ENCODE results near the gene OPRL1.
"Not testable (repeated sequence)": the region's sequence is repeated elsewhere in the genome, so short reads cannot be mapped to it uniquely, and the experiment has no call there.

The OPRL1 gene

GRCh38 chr20:64086801-64087200, 6.9 kb downstream of the OPRL1 start:
- DNase-seq (ENCODE audit: low read depth): no peak

- not testable (repeated sequence) for DNase-seq (ENCODE audit: low read depth)
Measured at GRCh38 chr20:64087226-64087825, 7.4 kb downstream of the OPRL1 start.

- DNase-seq (ENCODE audit: low read depth): not testable (repeated sequence)
Measured at GRCh38 chr20:64088586-64088985, 8.7 kb downstream of the OPRL1 start.

- no peak for DNase-seq (ENCODE audit: low read depth)
Measured at GRCh38 chr20:64090165-64090564, 10.3 kb downstream of the OPRL1 start.

GRCh38 chr20:64091340-64091739, 11.5 kb downstream of the OPRL1 start:
- DNase-seq (ENCODE audit: low read depth): no peak

- DNase-seq (ENCODE audit: low read depth): no peak
Measured at GRCh38 chr20:64091770-64092169, 11.9 kb downstream of the OPRL1 start.

- no peak for DNase-seq (ENCODE audit: low read depth)
Measured at GRCh38 chr20:64092258-64093012, 12.6 kb downstream of the OPRL1 start.

GRCh38 chr20:64093013-64093503, 13.2 kb downstream of the OPRL1 start:
- no peak for DNase-seq (ENCODE audit: low read depth)

GRCh38 chr20:64095455-64095854, 15.6 kb downstream of the OPRL1 start:
- no peak for DNase-seq (ENCODE audit: low read depth)

- no peak for DNase-seq (ENCODE audit: low read depth)
Measured at GRCh38 chr20:64095927-64096326, 16.0 kb downstream of the OPRL1 start.

- DNase-seq (ENCODE audit: low read depth): no peak
Measured at GRCh38 chr20:64096535-64096934, 16.7 kb downstream of the OPRL1 start.

- no peak for DNase-seq (ENCODE audit: low read depth)
Measured at GRCh38 chr20:64098471-64099013, 18.7 kb downstream of the OPRL1 start.

- no peak for DNase-seq (ENCODE audit: low read depth)
Measured at GRCh38 chr20:64099086-64099786, 19.4 kb downstream of the OPRL1 start.

GRCh38 chr20:64099880-64100565, 20.1 kb downstream of the OPRL1 start:
- DNase-seq (ENCODE audit: low read depth): no peak

- no peak for DNase-seq (ENCODE audit: low read depth)
Measured at GRCh38 chr20:64100566-64100888, 20.6 kb downstream of the OPRL1 start.

- DNase-seq (ENCODE audit: low read depth): no peak
Measured at GRCh38 chr20:64100946-64101688, 21.2 kb downstream of the OPRL1 start.

GRCh38 chr20:64101731-64102621, 22.1 kb downstream of the OPRL1 start:
- no peak for DNase-seq (ENCODE audit: low read depth)

- DNase-seq (ENCODE audit: low read depth): no peak
Measured at GRCh38 chr20:64102647-64103354, 22.9 kb downstream of the OPRL1 start.

- no peak for DNase-seq (ENCODE audit: low read depth)
Measured at GRCh38 chr20:64103871-64104666, 24.2 kb downstream of the OPRL1 start.
